WTC11 (cell line): ENCODE measurements around the gene KRT6C. TPM values are rescaled to one million over a fixed set of nuclear protein-coding genes. Genes with fewer than 3 reads are reported as not detected.

ENCODE experiments used
- ATAC-seq: fragments of 200-7000 bp; cut with Tn5 transposase; 2 replicates; pipeline ENCODE4 v1.10.0; 2021; ENCODE audit warnings: mild to moderate bottlenecking, moderate library complexity
- CTCF ChIA-PET: fragments of 300-600 bp; sonication (Branson Sonifier 250); formaldehyde crosslinking; loops from one replicate; lab custom pipeline; 2021; ENCODE audit warnings: antibody characterized with exemption; lab: Charles Lee
- POLR2A ChIA-PET: fragments of 350-600 bp; sonication (Branson Sonifier 250); formaldehyde crosslinking; loops from one replicate; lab custom pipeline; 2021; ENCODE audit warnings: antibody characterized with exemption; lab: Charles Lee
- DNase-seq: peaks from one replicate; pipeline ENCODE4 v3.0.0; 2021; ENCODE audit warnings: low spot score
- H3K27ac Mint-ChIP-seq: 2 replicates; pipeline ENCODE4 v1.8.0; 2021; ENCODE audit warnings: mixed read lengths
- H3K27me3 Mint-ChIP-seq: 2 replicates; pipeline ENCODE4 v1.8.0; 2021; ENCODE audit warnings: low read depth, mild to moderate bottlenecking, moderate library complexity, mixed read lengths
- H3K36me3 Mint-ChIP-seq: 2 replicates; pipeline ENCODE4 v1.8.0; 2021; ENCODE audit warnings: mixed read lengths
- H3K4me1 Mint-ChIP-seq: 2 replicates; pipeline ENCODE4 v1.8.0; 2022; ENCODE audit warnings: mixed read lengths
- H3K4me3 Mint-ChIP-seq: 2 replicates; pipeline ENCODE4 v1.8.0; 2021; ENCODE audit warnings: mild to moderate bottlenecking, moderate library complexity, mixed read lengths
- H3K9me3 Mint-ChIP-seq: 2 replicates; pipeline ENCODE4 v1.8.0; 2021; ENCODE audit warnings: mixed read lengths
- CREB1 ChIP-seq: sonication (generic); formaldehyde crosslinking; IDR thresholded peaks from 2 replicates; pipeline ENCODE4 v1.8.0; 2023; ENCODE audit warnings: mild to moderate bottlenecking, missing genetic modification reagents
- ETV6 ChIP-seq: sonication (generic); formaldehyde crosslinking; IDR thresholded peaks from 2 replicates; pipeline ENCODE4 v1.8.1; 2022; ENCODE audit warnings: mild to moderate bottlenecking, missing genetic modification reagents
- GABPB1 ChIP-seq: sonication (generic); formaldehyde crosslinking; IDR thresholded peaks from 2 replicates; pipeline ENCODE4 v1.8.1; 2023; ENCODE audit warnings: mild to moderate bottlenecking, missing genetic modification reagents
- MYBL2 ChIP-seq: sonication (generic); formaldehyde crosslinking; IDR thresholded peaks from 2 replicates; pipeline ENCODE4 v1.8.1; 2023; ENCODE audit warnings: mild to moderate bottlenecking, moderate library complexity, missing genetic modification reagents
- OVOL2 ChIP-seq: fragments of 250-450 bp; sonication (Bioruptor Pico); IDR thresholded peaks from 2 replicates; pipeline ENCODE4 v1.9.0; 2021; ENCODE audit warnings: mild to moderate bottlenecking, borderline replicate concordance
- PRRX2 ChIP-seq: fragments of 250-450 bp; sonication (Bioruptor Pico); IDR thresholded peaks from 2 replicates; pipeline ENCODE4 v1.8.0; 2021; ENCODE audit warnings: mild to moderate bottlenecking
- SMAD4 ChIP-seq: sonication (generic); formaldehyde crosslinking; IDR thresholded peaks from 2 replicates; pipeline ENCODE4 v1.8.0; 2022; ENCODE audit warnings: mild to moderate bottlenecking, missing genetic modification reagents
- ZNF138 ChIP-seq: sonication (generic); formaldehyde crosslinking; conservative IDR thresholded peaks from 2 replicates; pipeline ENCODE4 v1.8.1; 2022; ENCODE audit warnings: mild to moderate bottlenecking, moderate library complexity, missing genetic modification reagents
- ZNF416 ChIP-seq: fragments of 250-450 bp; sonication (Bioruptor Pico); IDR thresholded peaks from 2 replicates; pipeline ENCODE4 v1.9.0; 2021; ENCODE audit warnings: mild to moderate bottlenecking, inconsistent platforms
- total RNA-seq: library from RNA; stranded (reverse); gene quantifications from 3 replicates; pipeline ENCODE4 v1.2.3, GENCODE V29; 2021
- TF ChIP-seq, protein P1 (sequence below): sonication (generic); formaldehyde crosslinking; IDR thresholded peaks from 2 replicates; pipeline ENCODE4 v1.8.1; 2023; ENCODE audit warnings: mild to moderate bottlenecking, moderate library complexity, missing genetic modification reagents
- TF ChIP-seq, protein P2 (sequence below): fragments of 250-450 bp; sonication (Bioruptor Pico); IDR thresholded peaks from 2 replicates; pipeline ENCODE4 v1.9.0; 2021; ENCODE audit warnings: mild to moderate bottlenecking, borderline replicate concordance
- TF ChIP-seq, protein P3 (sequence below): fragments of 250-450 bp; sonication (Bioruptor Pico); IDR thresholded peaks from 2 replicates; pipeline ENCODE4 v2.1.2; 2022; ENCODE audit warnings: mild to moderate bottlenecking, moderate library complexity
- TF ChIP-seq, protein P4 (sequence below): fragments of 250-450 bp; sonication (Bioruptor Pico); IDR thresholded peaks from 2 replicates; pipeline ENCODE4 v1.9.0; 2021; ENCODE audit warnings: mild to moderate bottlenecking
- TF ChIP-seq, protein P5 (sequence below): sonication (generic); formaldehyde crosslinking; IDR thresholded peaks from 2 replicates; pipeline ENCODE4 v1.8.1; 2022; ENCODE audit warnings: missing genetic modification reagents, borderline replicate concordance
- TF ChIP-seq, protein P6 (sequence below): sonication (generic); formaldehyde crosslinking; IDR thresholded peaks from 2 replicates; pipeline ENCODE4 v1.8.0; 2022; ENCODE audit warnings: mild to moderate bottlenecking, missing genetic modification reagents
- TF ChIP-seq, protein P7 (sequence below): sonication (generic); formaldehyde crosslinking; IDR thresholded peaks from 2 replicates; pipeline ENCODE4 v1.8.1; 2022; ENCODE audit warnings: mild to moderate bottlenecking, moderate library complexity, missing genetic modification reagents
- TF ChIP-seq, protein P8 (sequence below): sonication (generic); formaldehyde crosslinking; IDR thresholded peaks from 2 replicates; pipeline ENCODE4 v1.8.1; 2023; ENCODE audit warnings: mild to moderate bottlenecking, missing genetic modification reagents, moderate library complexity
- TF ChIP-seq, protein P9 (sequence below): sonication (generic); formaldehyde crosslinking; IDR thresholded peaks from 2 replicates; pipeline ENCODE4 v1.8.0; 2022; ENCODE audit warnings: missing genetic modification reagents

KRT6C gene
- total RNA-seq, 1 experiment from 2014 or later = not detected

DNA sequence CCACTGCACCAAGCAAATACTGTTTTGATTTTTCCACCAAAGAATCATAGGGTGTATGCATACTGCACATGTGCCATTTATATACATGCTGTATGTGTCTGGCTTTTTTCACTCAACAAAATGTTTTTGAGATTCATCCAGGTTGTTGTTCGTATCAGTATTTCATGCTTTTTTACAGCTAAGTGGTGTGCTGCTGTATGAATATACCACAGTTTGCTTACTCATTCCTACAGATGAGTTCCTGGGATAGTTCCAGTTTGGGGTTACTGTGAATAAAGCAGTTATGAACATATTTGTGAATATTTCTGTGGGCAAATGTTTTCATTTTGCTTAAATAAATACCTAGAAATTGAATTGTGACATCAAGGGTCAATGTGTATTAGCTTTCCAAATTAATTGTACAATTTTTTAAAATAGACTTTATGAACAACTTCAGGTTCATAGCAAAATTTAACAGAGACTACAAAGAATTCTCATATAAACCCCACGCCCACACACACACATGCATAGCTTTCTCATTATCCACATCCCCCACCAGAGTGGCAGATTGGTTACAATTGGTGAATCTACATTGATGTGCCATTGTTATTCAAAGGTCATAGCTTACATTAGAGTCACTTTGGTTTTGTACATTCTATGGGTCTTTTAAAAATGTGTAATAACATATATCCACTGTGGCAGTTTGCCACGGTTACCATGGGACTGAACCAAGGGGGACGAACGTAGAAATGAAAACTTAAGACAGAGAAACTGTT is 26.4 kb upstream of the KRT6C start (continued):
- TF ChIP-seq, protein P1, sequence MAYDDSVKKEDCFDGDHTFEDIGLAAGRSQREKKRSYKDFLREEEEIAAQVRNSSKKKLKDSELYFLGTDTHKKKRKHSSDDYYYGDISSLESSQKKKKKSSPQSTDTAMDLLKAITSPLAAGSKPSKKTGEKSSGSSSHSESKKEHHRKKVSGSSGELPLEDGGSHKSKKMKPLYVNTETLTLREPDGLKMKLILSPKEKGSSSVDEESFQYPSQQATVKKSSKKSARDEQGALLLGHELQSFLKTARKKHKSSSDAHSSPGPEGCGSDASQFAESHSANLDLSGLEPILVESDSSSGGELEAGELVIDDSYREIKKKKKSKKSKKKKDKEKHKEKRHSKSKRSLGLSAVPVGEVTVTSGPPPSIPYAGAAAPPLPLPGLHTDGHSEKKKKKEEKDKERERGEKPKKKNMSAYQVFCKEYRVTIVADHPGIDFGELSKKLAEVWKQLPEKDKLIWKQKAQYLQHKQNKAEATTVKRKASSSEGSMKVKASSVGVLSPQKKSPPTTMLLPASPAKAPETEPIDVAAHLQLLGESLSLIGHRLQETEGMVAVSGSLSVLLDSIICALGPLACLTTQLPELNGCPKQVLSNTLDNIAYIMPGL (CRISPR knock-in tag) = no peak
- TF ChIP-seq, protein P2, sequence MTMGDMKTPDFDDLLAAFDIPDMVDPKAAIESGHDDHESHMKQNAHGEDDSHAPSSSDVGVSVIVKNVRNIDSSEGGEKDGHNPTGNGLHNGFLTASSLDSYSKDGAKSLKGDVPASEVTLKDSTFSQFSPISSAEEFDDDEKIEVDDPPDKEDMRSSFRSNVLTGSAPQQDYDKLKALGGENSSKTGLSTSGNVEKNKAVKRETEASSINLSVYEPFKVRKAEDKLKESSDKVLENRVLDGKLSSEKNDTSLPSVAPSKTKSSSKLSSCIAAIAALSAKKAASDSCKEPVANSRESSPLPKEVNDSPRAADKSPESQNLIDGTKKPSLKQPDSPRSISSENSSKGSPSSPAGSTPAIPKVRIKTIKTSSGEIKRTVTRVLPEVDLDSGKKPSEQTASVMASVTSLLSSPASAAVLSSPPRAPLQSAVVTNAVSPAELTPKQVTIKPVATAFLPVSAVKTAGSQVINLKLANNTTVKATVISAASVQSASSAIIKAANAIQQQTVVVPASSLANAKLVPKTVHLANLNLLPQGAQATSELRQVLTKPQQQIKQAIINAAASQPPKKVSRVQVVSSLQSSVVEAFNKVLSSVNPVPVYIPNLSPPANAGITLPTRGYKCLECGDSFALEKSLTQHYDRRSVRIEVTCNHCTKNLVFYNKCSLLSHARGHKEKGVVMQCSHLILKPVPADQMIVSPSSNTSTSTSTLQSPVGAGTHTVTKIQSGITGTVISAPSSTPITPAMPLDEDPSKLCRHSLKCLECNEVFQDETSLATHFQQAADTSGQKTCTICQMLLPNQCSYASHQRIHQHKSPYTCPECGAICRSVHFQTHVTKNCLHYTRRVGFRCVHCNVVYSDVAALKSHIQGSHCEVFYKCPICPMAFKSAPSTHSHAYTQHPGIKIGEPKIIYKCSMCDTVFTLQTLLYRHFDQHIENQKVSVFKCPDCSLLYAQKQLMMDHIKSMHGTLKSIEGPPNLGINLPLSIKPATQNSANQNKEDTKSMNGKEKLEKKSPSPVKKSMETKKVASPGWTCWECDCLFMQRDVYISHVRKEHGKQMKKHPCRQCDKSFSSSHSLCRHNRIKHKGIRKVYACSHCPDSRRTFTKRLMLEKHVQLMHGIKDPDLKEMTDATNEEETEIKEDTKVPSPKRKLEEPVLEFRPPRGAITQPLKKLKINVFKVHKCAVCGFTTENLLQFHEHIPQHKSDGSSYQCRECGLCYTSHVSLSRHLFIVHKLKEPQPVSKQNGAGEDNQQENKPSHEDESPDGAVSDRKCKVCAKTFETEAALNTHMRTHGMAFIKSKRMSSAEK (CRISPR knock-in tag) = no peak
- TF ChIP-seq, protein P3, sequence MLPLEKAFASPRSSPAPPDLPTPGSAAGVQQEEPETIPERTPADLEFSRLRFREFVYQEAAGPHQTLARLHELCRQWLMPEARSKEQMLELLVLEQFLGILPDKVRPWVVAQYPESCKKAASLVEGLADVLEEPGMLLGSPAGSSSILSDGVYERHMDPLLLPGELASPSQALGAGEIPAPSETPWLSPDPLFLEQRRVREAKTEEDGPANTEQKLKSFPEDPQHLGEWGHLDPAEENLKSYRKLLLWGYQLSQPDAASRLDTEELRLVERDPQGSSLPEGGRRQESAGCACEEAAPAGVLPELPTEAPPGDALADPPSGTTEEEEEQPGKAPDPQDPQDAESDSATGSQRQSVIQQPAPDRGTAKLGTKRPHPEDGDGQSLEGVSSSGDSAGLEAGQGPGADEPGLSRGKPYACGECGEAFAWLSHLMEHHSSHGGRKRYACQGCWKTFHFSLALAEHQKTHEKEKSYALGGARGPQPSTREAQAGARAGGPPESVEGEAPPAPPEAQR (CRISPR knock-in tag) = no peak
- no peak for TF ChIP-seq MYBL2 (CRISPR knock-in tag)
- no peak for TF ChIP-seq ZNF416 (CRISPR knock-in tag)
- TF ChIP-seq, protein P4, sequence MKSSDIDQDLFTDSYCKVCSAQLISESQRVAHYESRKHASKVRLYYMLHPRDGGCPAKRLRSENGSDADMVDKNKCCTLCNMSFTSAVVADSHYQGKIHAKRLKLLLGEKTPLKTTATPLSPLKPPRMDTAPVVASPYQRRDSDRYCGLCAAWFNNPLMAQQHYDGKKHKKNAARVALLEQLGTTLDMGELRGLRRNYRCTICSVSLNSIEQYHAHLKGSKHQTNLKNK (CRISPR knock-in tag) = no peak
- no peak for TF ChIP-seq ZNF138 (CRISPR knock-in tag)
- TF ChIP-seq SMAD4 = no peak
- TF ChIP-seq, all 79 proteins: peak for 0

DNA sequence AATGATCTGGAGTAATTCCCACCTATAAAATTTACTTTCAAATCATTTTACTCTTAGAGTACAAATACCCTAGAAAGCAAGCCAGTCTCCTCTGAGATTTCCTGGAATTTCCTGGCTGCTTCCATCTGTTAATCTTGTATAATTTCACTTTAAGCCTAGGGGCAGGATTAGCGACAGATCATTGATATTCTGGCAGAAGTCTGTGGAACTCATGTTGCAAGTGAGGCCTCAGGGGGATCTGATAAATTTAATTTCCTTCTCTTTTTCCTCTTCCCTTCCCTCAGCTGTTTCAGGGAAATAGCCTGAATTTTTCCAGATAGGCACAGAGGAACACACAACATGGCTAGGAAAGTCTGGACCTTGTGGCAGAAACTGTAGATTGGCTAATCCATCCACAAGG is 25.3 kb upstream of the KRT6C start:
- H3K4me1 Mint-ChIP-seq = peaks cover 27% of the 10 kb centered on the region
- ATAC-seq (no peak), DNase-seq (no peak)
- ChIA-PET POLR2A (no interaction called here), CTCF (interaction anchor here (1.0 kb wide), 1 partner anchor 101 kb away, joined by 3 read pairs; no protein-coding TSS in a partner anchor)
- TF ChIP-seq ETV6 (CRISPR knock-in tag) (no peak), CREB1 (CRISPR knock-in tag) (no peak), GABPB1 (CRISPR knock-in tag) (no peak), OVOL2 (no peak), PRRX2 (CRISPR knock-in tag) (no peak)
- TF ChIP-seq, protein P5, sequence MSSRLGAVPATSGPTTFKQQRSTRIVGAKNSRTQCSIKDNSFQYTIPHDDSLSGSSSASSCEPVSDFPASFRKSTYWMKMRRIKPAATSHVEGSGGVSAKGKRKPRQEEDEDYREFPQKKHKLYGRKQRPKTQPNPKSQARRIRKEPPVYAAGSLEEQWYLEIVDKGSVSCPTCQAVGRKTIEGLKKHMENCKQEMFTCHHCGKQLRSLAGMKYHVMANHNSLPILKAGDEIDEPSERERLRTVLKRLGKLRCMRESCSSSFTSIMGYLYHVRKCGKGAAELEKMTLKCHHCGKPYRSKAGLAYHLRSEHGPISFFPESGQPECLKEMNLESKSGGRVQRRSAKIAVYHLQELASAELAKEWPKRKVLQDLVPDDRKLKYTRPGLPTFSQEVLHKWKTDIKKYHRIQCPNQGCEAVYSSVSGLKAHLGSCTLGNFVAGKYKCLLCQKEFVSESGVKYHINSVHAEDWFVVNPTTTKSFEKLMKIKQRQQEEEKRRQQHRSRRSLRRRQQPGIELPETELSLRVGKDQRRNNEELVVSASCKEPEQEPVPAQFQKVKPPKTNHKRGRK (CRISPR knock-in tag) = no peak
- TF ChIP-seq, protein P6, sequence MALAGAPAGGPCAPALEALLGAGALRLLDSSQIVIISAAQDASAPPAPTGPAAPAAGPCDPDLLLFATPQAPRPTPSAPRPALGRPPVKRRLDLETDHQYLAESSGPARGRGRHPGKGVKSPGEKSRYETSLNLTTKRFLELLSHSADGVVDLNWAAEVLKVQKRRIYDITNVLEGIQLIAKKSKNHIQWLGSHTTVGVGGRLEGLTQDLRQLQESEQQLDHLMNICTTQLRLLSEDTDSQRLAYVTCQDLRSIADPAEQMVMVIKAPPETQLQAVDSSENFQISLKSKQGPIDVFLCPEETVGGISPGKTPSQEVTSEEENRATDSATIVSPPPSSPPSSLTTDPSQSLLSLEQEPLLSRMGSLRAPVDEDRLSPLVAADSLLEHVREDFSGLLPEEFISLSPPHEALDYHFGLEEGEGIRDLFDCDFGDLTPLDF = no peak
- TF ChIP-seq, protein P7, sequence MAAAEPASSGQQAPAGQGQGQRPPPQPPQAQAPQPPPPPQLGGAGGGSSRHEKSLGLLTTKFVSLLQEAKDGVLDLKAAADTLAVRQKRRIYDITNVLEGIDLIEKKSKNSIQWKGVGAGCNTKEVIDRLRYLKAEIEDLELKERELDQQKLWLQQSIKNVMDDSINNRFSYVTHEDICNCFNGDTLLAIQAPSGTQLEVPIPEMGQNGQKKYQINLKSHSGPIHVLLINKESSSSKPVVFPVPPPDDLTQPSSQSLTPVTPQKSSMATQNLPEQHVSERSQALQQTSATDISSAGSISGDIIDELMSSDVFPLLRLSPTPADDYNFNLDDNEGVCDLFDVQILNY (CRISPR knock-in tag) = no peak
- TF ChIP-seq, protein P8, sequence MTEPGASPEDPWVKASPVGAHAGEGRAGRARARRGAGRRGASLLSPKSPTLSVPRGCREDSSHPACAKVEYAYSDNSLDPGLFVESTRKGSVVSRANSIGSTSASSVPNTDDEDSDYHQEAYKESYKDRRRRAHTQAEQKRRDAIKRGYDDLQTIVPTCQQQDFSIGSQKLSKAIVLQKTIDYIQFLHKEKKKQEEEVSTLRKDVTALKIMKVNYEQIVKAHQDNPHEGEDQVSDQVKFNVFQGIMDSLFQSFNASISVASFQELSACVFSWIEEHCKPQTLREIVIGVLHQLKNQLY (CRISPR knock-in tag) = no peak
- TF ChIP-seq, protein P9, sequence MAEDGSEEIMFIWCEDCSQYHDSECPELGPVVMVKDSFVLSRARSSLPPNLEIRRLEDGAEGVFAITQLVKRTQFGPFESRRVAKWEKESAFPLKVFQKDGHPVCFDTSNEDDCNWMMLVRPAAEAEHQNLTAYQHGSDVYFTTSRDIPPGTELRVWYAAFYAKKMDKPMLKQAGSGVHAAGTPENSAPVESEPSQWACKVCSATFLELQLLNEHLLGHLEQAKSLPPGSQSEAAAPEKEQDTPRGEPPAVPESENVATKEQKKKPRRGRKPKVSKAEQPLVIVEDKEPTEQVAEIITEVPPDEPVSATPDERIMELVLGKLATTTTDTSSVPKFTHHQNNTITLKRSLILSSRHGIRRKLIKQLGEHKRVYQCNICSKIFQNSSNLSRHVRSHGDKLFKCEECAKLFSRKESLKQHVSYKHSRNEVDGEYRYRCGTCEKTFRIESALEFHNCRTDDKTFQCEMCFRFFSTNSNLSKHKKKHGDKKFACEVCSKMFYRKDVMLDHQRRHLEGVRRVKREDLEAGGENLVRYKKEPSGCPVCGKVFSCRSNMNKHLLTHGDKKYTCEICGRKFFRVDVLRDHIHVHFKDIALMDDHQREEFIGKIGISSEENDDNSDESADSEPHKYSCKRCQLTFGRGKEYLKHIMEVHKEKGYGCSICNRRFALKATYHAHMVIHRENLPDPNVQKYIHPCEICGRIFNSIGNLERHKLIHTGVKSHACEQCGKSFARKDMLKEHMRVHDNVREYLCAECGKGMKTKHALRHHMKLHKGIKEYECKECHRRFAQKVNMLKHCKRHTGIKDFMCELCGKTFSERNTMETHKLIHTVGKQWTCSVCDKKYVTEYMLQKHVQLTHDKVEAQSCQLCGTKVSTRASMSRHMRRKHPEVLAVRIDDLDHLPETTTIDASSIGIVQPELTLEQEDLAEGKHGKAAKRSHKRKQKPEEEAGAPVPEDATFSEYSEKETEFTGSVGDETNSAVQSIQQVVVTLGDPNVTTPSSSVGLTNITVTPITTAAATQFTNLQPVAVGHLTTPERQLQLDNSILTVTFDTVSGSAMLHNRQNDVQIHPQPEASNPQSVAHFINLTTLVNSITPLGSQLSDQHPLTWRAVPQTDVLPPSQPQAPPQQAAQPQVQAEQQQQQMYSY (CRISPR knock-in tag) = no peak
- no peak overlapping the region for H3K27ac Mint-ChIP-seq
- H3K36me3 Mint-ChIP-seq = no peaks in the 10 kb centered on the region
- H3K4me3 Mint-ChIP-seq = no peak overlapping the region
- no peaks in the 10 kb centered on the region for H3K9me3 Mint-ChIP-seq
- peaks cover 2% of the 10 kb centered on the region; the same call in 1 of the 2 replicates for H3K27me3 Mint-ChIP-seq
